Activated T-cell treated with anti-CD3 and anti-CD28 coated beads, Interleukin-2, amount 50 U/mL, for 72 hours (primary cell): ENCODE data around the gene LIPH. TPM values are rescaled to one million over a fixed set of nuclear protein-coding genes. Genes with fewer than 3 reads are reported as not detected.
"Not testable (repeated sequence)": the region's sequence is repeated elsewhere in the genome, so short reads cannot be mapped to it uniquely, and the experiment has no call there.

ENCODE experiments used
- ATAC-seq, 2 donors: fragments of 150-1000 bp; cut with Tn5 transposase; replicated peaks in 1 of 2; 2 replicates each; pipeline ENCODE4 v1.10.0; 2021; ENCODE audit warnings: moderate library complexity in 2 of 2, mild to moderate bottlenecking in 1 of 2
- DNase-seq, 2 donors: peaks; one replicate each; pipeline ENCODE4 v3.0.0; 2021 to 2022; ENCODE audit warnings: mixed read lengths in 1 of 2
- H3K27ac Mint-ChIP-seq: one replicate; pipeline ENCODE4 v1.8.0; 2022; ENCODE audit warnings: mild to moderate bottlenecking, moderate library complexity, mixed read lengths
- H3K27me3 Mint-ChIP-seq: one replicate; pipeline ENCODE4 v1.8.0; 2022; ENCODE audit warnings: low read depth, mixed read lengths
- H3K36me3 Mint-ChIP-seq, 2 donors: one replicate each; pipeline ENCODE4 v1.8.0; 2022; ENCODE audit warnings: mixed read lengths in 2 of 2, mild to moderate bottlenecking in 1 of 2; ENCODE audit not compliant: insufficient read depth in 2 of 2
- H3K4me1 Mint-ChIP-seq: one replicate; pipeline ENCODE4 v1.8.0; 2022; ENCODE audit warnings: low read depth, mixed read lengths
- H3K4me3 Mint-ChIP-seq, 2 donors: one replicate each; pipeline ENCODE4 v1.8.0; 2022; ENCODE audit warnings: mild to moderate bottlenecking in 2 of 2, mixed read lengths in 2 of 2, moderate library complexity in 2 of 2
- H3K9me3 Mint-ChIP-seq, 2 donors: one replicate each; pipeline ENCODE4 v1.8.0; 2022; ENCODE audit warnings: mixed read lengths in 2 of 2
- total RNA-seq, 2 donors: library from RNA; stranded (reverse); gene quantifications; one replicate each; pipeline ENCODE4 v1.2.3, GENCODE V29; 2022

LIPH gene
- under 1 TPM in 1 of 2 donors, not detected in 1; 0.19 TPM for total RNA-seq

DNA sequence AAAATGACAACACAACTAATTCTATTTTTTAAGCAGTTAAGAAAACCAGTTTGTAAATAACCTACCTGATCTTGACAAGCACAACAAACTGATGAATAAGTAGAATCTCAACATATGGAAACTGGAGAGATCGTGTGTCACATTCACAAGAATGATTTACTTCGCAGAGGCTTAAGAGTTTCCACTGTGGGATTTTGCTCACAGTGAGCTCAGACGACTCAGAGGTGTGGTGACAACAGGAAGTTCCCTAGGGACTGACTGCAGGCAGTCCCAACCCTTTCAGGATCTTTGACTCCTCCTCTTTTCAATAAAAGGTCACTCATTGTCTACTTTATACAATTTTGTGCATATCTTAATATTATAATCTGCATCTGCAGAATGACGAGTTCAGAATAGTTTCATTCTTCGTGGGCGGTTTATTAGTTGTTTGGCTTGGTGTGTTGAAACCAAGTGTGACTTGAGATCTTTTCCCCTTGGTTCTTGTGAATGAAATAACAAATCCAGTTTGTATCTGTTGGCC, at the start of gene LIPH:
LIPH (minus strand) TSS at position 231 of the 520 bp plus-strand sequence; CDS start at position 114, 117 bp downstream.
- Mint-ChIP-seq H3K4me1 (peaks cover 21% of the 10 kb centered on the region), H3K27ac (peak within 1 kb of the TSS; percentile 67), H3K9me3 (no peaks in the 10 kb centered on the region), H3K4me3 (peak within 1 kb of the TSS in 1 of 2 donors; percentile 89), H3K36me3 (no peaks in the 10 kb centered on the region), H3K27me3 (no peaks in the 10 kb centered on the region)
- ATAC-seq, result peak; percentile 83 to 98
- peak in 1 of 2 donors; percentile 36 for DNase-seq

DNA sequence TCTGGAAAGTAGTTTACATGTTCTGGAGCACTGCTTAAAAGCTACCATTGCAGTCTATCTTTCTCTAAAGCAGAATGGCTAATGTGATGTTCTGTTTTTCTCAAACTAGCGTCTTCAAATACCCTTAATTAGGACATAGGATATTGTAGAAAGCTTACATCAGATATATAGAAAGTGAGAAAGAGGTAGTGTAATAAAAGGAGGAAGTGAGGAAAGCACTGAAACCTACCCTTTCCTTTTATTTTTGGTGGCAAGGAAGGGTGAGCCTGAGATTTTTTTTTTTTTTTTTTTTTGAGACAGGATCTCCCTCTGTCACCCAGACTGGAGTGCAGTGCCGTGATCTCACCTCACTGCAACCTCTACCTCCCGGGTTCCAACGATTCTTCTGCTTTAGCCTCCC, 43.1 kb upstream of the LIPH start:
- Mint-ChIP-seq H3K4me3 (no peak overlapping the region), H3K27me3 (no peaks in the 10 kb centered on the region), H3K9me3 (no peaks in the 10 kb centered on the region), H3K4me1 (peaks cover 5% of the 10 kb centered on the region), H3K27ac (peak overlapping the region; percentile 39), H3K36me3 (peaks cover 0 to 2% of the 10 kb centered on the region in 2 donors)
- DNase-seq, result no peak
- ATAC-seq, result no peak

DNA sequence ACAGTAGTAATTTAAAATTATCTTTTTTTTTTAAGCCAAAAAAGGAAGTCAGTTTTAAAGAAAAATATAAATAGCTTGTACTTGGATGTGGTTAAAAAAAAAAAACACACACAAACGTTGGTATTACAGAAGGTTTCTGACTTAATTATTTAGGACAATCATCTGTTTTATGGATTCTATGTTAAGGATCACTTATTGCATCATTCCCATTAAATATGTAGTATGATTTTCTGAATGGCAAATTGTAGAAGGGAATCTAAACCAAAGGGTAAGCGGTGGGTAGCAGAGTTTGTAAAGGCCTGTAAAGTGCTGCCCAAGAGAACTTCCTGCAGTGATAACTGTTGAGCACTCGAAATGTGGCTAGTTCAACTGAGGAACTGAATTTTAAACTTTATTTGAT, 41.7 kb upstream of the LIPH start:
- ATAC-seq, result no peak
- no peak overlapping the region for H3K4me3 Mint-ChIP-seq
- peaks cover 10% of the 10 kb centered on the region for H3K4me1 Mint-ChIP-seq
- no peaks in the 10 kb centered on the region for H3K27me3 Mint-ChIP-seq
- peaks cover 0 to 2% of the 10 kb centered on the region in 2 donors for H3K36me3 Mint-ChIP-seq
- no peak for DNase-seq
- no peaks in the 10 kb centered on the region for H3K9me3 Mint-ChIP-seq
- H3K27ac Mint-ChIP-seq, result no peak overlapping the region

DNA sequence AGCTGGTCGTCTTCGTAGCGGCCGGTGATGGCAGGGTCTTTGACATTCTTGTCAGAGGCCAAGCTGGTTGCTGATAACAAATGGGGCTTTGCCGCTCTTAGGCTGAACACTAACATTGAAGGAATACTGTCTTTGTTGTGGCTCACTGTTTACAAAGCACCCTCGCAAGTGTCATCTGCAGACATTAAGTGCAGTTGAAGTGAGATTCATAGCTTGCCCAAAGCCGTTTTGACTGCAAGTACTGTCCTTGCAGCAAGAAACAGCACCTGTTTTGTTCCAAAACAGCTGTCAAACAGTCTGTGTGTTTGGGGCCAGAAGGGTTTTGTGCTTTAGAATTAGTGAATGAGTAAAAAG, 34.3 kb upstream of the LIPH start:
- Mint-ChIP-seq H3K9me3 (no peaks in the 10 kb centered on the region), H3K4me3 (peak overlapping the region; percentile 75 to 89), H3K36me3 (no peaks in the 10 kb centered on the region), H3K27ac (peak overlapping the region; percentile 82), H3K4me1 (peaks cover 37% of the 10 kb centered on the region), H3K27me3 (no peaks in the 10 kb centered on the region)
- DNase-seq (no peak), ATAC-seq (no peak)

DNA sequence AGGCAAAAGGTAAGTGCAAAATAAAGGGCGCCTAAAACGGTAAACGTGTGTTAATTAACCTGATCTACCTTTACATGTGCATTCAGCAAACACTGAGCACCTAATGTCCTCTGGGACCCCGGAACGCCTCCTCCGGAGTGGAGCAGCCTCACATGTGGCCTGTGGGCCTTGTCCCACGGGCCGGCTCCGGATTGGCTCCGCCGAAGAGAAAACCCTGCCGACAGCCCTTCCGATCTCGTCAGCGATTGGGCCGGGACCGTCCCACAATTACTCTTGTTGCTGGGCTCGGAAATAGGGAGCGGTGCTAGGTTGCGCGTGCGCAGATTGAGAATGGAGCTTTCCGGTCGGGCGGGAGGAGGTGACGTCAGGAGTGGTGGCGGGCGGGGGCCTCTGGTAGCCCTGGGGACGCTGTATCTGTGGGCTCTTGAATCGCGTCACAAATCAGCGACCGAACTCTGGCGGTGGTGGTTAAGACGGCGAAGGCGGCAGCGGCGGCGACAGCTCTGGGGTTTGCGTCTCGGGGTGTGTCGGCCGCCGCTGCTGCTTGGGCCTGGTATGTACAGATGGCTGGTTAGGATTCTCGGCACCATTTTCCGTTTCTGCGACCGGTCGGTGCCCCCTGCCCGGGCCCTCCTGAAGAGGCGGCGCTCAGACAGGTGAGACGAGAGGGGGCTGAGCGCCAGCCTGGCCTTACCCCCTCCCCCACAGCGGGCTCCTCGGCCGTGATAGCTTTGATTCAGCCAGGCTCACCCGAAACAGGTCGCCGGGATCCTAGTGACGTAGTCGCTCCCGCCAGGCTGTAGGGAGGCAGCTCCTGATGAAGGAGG, 33.7 kb upstream of the LIPH start, which contains the start of gene SENP2:
SENP2 (plus strand) TSS at position 437 of the 827 bp plus-strand sequence; CDS start at position 556, 119 bp downstream.
- Mint-ChIP-seq H3K9me3 (no peaks in the 10 kb centered on the region), H3K4me1 (peaks cover 37% of the 10 kb centered on the region), H3K27ac (peak within 1 kb of the TSS; percentile 84), H3K27me3 (no peaks in the 10 kb centered on the region), H3K36me3 (no peaks in the 10 kb centered on the region), H3K4me3 (peak within 1 kb of the TSS; percentile 75 to 89)
- DNase-seq (peak; percentile 99), ATAC-seq (peak; percentile 97)

DNA sequence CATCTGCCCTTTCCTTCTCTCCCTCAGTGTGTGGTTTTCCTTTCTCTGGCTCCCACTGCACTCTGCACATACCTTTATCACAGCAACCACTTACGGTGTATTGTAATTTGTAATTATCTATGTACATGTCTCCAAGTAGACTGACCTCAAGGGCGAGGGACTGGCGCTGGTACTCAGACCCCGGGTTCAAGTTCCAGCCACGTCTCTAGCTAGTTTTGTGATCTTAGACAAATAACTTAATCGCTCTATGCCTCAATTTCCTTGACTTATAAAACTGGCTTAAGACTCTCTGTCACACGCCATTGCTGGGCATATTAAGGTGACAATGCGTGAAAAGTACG, 33.1 kb upstream of the LIPH start:
- Mint-ChIP-seq H3K27ac (peak overlapping the region; percentile 84), H3K36me3 (no peaks in the 10 kb centered on the region), H3K4me1 (peaks cover 37% of the 10 kb centered on the region), H3K9me3 (no peaks in the 10 kb centered on the region), H3K27me3 (no peaks in the 10 kb centered on the region), H3K4me3 (peak overlapping the region; percentile 75 to 89)
- DNase-seq (peak in 1 of 2 donors; percentile 19), ATAC-seq (no peak)

DNA sequence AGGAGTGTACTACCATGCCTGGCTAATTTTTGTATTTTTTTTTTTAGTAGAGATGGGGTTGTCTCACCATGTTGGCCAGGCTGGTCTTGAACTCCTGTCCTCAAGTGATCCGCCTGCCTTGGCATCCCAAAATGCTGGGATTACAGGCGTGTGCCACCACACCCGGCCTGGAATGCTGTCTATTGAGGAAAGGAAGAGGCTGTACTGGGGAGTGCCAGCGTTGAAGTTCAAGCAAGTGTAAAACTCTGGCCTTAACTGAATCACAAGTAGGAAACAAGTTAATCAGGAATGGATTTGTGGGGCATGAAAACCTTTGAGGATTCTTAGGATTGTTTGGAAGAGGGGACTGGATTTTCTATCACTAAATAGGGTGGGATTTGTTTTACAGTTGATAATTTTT, 32.3 kb upstream of the LIPH start:
- H3K36me3 Mint-ChIP-seq, result no peaks in the 10 kb centered on the region
- no peaks in the 10 kb centered on the region for H3K27me3 Mint-ChIP-seq
- peaks cover 37% of the 10 kb centered on the region for H3K4me1 Mint-ChIP-seq
- no peak overlapping the region for H3K27ac Mint-ChIP-seq
- ATAC-seq (no peak), DNase-seq (no peak)
- H3K9me3 Mint-ChIP-seq, result no peaks in the 10 kb centered on the region
- H3K4me3 Mint-ChIP-seq, result peak overlapping the region; percentile 25 to 89

DNA sequence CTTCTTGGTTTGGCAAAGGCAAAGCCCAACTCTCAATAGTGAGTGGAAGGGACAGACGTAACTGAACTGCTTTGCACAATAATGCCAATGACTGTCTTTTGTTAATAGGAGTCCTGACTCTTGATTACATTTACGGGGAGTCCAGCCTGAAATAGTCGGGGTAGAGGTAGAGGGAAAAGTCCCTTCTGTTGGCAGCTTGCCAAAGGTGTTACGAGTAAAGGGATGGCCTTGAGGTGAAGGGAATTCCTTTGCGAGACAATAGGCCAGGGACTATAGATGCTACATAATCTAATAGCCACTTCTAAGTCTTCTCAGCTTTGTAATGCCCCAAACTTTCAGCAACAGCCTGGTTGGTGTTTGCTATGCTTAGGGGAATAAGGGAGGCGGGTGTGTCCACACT, 31.5 kb upstream of the LIPH start:
- Mint-ChIP-seq H3K9me3 (no peaks in the 10 kb centered on the region), H3K27ac (no peak overlapping the region), H3K4me1 (peaks cover 31% of the 10 kb centered on the region), H3K36me3 (no peaks in the 10 kb centered on the region), H3K27me3 (no peaks in the 10 kb centered on the region), H3K4me3 (no peak overlapping the region)
- ATAC-seq, result no peak
- no peak for DNase-seq

DNA sequence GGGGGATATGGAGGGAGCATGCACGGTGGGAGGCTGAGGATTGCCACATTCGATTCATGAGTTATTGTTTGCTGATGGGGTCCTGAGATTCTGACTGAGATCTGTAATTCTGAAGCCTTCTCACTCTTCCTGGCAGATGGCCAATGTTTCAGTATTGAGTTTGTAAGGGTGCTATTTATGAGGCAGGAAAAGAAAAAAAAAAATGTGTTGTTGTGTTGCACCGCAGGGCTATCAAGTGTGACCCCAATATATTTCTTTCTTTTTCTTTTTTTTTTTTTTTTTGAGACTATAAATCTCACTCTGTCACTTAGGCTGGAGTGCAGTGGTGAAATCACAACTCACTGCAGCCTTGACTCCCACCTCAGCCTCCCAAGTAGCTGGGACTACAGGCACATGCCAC, 30.5 kb upstream of the LIPH start:
- no peak for DNase-seq
- Mint-ChIP-seq H3K27me3 (no peaks in the 10 kb centered on the region), H3K36me3 (no peaks in the 10 kb centered on the region), H3K9me3 (no peaks in the 10 kb centered on the region), H3K27ac (peak overlapping the region; percentile 42), H3K4me3 (no peak overlapping the region), H3K4me1 (peaks cover 22% of the 10 kb centered on the region)
- ATAC-seq, result no peak

DNA sequence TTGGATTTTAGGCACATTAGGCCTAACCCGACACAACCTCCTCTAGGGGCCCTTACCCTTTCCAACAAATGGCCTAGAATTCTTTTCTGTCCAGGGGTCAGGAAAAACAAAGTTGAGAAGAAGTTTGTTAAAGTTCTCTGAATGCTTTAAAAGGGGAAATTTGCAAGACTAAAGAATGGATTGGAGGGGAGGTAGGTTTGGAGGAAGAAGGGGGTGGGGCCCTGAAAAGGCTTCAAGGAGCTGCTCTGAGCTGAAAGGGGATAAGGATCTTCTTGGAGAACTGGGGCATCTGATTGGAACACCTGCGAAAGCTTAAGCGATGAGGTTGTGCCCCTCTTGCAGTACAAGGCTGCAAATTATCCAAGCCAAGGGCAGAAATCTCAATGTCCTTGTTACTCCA, 29.8 kb upstream of the LIPH start:
- ATAC-seq, result no peak
- H3K27me3 Mint-ChIP-seq, result no peaks in the 10 kb centered on the region

DNA sequence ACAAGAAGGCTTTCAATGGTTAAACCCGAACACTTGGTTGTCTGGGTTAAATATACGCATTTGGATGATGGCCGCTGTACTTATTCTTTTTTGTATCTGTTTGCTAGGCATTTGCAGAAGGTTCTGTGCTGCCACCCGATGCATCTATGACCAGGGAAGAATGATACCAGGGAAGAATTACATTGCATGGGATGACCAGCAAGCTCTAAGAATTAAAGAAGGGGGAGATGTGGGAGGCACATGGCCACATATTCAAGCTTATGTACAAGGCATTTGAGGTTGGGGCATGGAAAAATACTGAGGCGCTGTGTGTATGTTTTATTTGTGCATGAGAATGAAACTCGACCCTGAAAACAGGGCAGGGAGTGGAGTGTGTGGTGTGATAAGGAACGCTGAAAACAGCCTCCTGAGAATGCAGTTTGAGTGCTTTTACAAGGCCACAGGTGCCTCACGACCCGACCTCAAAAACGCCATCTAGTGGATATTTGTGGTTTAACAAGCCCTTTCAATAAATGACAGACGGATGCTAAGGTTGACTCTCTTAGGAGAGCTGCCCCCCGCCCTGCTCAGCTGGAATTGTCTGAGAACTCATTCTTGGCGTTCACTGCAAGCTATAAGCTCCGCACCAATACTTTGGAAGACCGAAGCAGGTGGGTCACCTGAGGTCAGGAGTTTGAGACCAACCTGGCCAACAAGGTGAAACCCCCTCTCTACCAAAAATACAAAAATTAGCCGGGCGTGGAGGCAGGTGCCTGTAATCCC, 22.9 kb upstream of the LIPH start:
- H3K4me1 Mint-ChIP-seq, H3K27ac Mint-ChIP-seq, H3K36me3 Mint-ChIP-seq, H3K27me3 Mint-ChIP-seq, H3K9me3 Mint-ChIP-seq, H3K4me3 Mint-ChIP-seq: not testable (repeated sequence)
- peak; percentile 76 to 84 for ATAC-seq
- DNase-seq, result peak; percentile 32 to 47

More for the DNA sequence above, 29.8 kb upstream of the LIPH start:
- Mint-ChIP-seq H3K36me3 (no peaks in the 10 kb centered on the region), H3K9me3 (no peaks in the 10 kb centered on the region), H3K27ac (no peak overlapping the region), H3K4me1 (peaks cover 22% of the 10 kb centered on the region), H3K4me3 (no peak overlapping the region)
- DNase-seq, result no peak

DNA sequence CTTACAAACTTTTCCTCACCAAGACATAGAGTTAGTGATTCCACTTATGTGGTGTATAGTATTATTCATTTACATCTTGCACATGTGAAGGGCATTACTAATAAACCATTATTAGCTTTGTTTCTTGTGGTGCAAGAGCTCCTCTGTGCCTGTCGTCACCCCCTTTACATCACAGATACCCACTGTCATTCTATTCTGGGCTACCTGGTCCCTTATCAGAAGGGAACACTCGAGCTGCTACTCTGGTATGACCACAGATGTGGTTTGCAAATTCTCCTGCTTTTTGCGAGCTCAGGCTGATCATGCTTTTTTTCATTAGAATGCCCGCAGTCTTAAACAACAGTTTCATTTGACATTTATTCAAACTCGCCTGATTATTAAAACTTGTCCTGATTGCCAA, 19.8 kb upstream of the LIPH start:
- Mint-ChIP-seq H3K27me3 (no peaks in the 10 kb centered on the region), H3K9me3 (peaks cover 0 to 8% of the 10 kb centered on the region in 2 donors), H3K4me3 (no peak overlapping the region), H3K4me1 (no peaks in the 10 kb centered on the region), H3K27ac (no peak overlapping the region), H3K36me3 (peaks cover 0 to 4% of the 10 kb centered on the region in 2 donors)
- ATAC-seq (no peak), DNase-seq (no peak)

DNA sequence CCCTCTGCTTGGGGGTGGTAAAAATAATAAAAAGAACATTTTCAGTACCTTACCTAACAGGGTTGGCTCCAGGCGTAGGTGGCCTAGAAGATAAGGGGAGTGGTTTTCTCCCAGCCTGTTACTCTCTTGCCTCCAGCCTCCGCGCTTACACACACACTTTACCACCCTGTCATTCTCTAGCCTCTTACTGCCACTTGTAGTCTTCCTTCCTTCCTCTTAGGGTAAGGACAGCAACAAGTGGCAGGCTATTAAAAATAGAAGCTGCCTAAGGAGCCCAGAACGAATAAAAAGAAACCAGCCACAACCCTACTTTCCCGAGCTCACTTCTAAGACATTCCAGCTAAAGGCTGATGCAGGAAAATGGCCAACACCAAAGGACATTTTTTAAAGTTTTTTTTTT, 9.6 kb upstream of the LIPH start:
- no peaks in the 10 kb centered on the region for H3K9me3 Mint-ChIP-seq
- DNase-seq, result no peak
- no peaks in the 10 kb centered on the region for H3K36me3 Mint-ChIP-seq
- peaks cover 22% of the 10 kb centered on the region for H3K4me1 Mint-ChIP-seq
- no peak overlapping the region for H3K27ac Mint-ChIP-seq
- H3K27me3 Mint-ChIP-seq, result no peaks in the 10 kb centered on the region
- no peak overlapping the region for H3K4me3 Mint-ChIP-seq
- ATAC-seq, result peak; percentile 36 to 39
